Ovary (tissue), 3 donors: ENCODE measurements around the gene CERKL.

Source experiments
- POLR2A ChIP-seq: fragments of 450-650 bp; IDR thresholded peaks from one replicate; pipeline ENCODE4 v1.6.1; 2017; ENCODE audit warnings: antibody characterized with exemption, mild to moderate bottlenecking, moderate library complexity
- TF ChIP-seq, protein P1 (sequence below), 3 donors: fragments of 450-650 bp in 2 of 3; fragments of 200-600 bp in 1 of 3; IDR thresholded peaks; one replicate each; pipeline versions ENCODE4 v1.5.1 to v1.8.0; 2016 to 2022; ENCODE audit warnings: antibody characterized with exemption in 3 of 3, mild to moderate bottlenecking in 1 of 3
- donor health status: DM: no; HTN: no; CAD: no.

DNA sequence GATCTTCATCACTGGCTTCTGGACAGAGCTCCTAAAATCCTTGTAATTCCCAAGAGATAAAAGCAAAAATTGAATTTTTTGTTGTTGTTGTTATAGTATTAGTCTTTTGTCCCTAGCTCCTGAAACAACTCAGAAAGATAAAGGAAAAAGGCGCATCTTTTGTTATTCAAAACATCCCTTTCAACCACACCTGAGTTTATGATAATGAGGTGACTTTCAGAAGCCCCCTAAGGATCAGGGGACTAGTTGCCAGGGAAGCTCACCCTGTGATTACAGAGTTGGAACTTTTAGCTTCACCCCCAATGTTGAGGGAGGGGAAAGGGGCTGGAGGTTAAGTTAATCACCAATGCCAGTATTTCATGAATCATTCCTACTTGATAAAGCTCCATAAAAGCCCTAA, 10.3 kb upstream of the CERKL start:
- TF ChIP-seq, protein P1, sequence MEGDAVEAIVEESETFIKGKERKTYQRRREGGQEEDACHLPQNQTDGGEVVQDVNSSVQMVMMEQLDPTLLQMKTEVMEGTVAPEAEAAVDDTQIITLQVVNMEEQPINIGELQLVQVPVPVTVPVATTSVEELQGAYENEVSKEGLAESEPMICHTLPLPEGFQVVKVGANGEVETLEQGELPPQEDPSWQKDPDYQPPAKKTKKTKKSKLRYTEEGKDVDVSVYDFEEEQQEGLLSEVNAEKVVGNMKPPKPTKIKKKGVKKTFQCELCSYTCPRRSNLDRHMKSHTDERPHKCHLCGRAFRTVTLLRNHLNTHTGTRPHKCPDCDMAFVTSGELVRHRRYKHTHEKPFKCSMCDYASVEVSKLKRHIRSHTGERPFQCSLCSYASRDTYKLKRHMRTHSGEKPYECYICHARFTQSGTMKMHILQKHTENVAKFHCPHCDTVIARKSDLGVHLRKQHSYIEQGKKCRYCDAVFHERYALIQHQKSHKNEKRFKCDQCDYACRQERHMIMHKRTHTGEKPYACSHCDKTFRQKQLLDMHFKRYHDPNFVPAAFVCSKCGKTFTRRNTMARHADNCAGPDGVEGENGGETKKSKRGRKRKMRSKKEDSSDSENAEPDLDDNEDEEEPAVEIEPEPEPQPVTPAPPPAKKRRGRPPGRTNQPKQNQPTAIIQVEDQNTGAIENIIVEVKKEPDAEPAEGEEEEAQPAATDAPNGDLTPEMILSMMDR (IDR thresholded peaks at IDR 0.05) = no peak
- TF ChIP-seq POLR2A = no peak
